Globus pallidus (tissue), 1 donor: ENCODE measurements around the gene PNKD.

Experiments
- DNase-seq: peaks from one replicate; pipeline ENCODE4 v3.0.0-alpha.2; 2015; ENCODE audit warnings: low spot score

The PNKD gene

GRCh38 chr2:218269900-218270720 lies at the start of gene PNKD, which contains the start of gene AAMP:
Gene PNKD (plus strand): TSS chr2:218270519. CDS start chr2:218270536, 17 bp downstream.
Gene AAMP (minus strand): TSS chr2:218270137. CDS start chr2:218270086, 51 bp downstream.
- DNase-seq = peak; percentile 100

GRCh38 chr2:218221000-218221399 lies 49.3 kb upstream of the PNKD start:
- DNase-seq = no peak

- no peak for DNase-seq
Observed at GRCh38 chr2:218223046-218223445, 47.3 kb upstream of the PNKD start.

GRCh38 chr2:218224186-218224585 lies 46.1 kb upstream of the PNKD start:
- no peak for DNase-seq

- DNase-seq = no peak
Observed at GRCh38 chr2:218226903-218227302, 43.4 kb upstream of the PNKD start.

GRCh38 chr2:218228366-218229090 lies 41.8 kb upstream of the PNKD start:
- no peak for DNase-seq

- peak; percentile 37 for DNase-seq
Observed at GRCh38 chr2:218229239-218229638, 41.1 kb upstream of the PNKD start.

GRCh38 chr2:218229851-218230250 lies 40.5 kb upstream of the PNKD start:
- DNase-seq = no peak

GRCh38 chr2:218230882-218231281 lies 39.4 kb upstream of the PNKD start:
- DNase-seq = no peak

GRCh38 chr2:218233543-218233942 lies 36.8 kb upstream of the PNKD start:
- DNase-seq = no peak

GRCh38 chr2:218234521-218234920 lies 35.8 kb upstream of the PNKD start:
- no peak for DNase-seq

GRCh38 chr2:218235017-218235416 lies 35.3 kb upstream of the PNKD start:
- no peak for DNase-seq

GRCh38 chr2:218236829-218237228 lies 33.5 kb upstream of the PNKD start:
- no peak for DNase-seq

GRCh38 chr2:218238887-218239286 lies 31.4 kb upstream of the PNKD start:
- no peak for DNase-seq

- no peak for DNase-seq
Observed at GRCh38 chr2:218244204-218244603, 26.1 kb upstream of the PNKD start.

GRCh38 chr2:218244665-218245064 lies 25.7 kb upstream of the PNKD start:
- DNase-seq = no peak

GRCh38 chr2:218245214-218245613 lies 25.1 kb upstream of the PNKD start:
- no peak for DNase-seq

GRCh38 chr2:218249691-218250090 lies 20.6 kb upstream of the PNKD start:
- no peak for DNase-seq

GRCh38 chr2:218252509-218253231 lies 17.6 kb upstream of the PNKD start:
- no peak for DNase-seq

- no peak for DNase-seq
Observed at GRCh38 chr2:218253232-218253625, 17.1 kb upstream of the PNKD start.

GRCh38 chr2:218255446-218255845 lies 14.9 kb upstream of the PNKD start:
- no peak for DNase-seq

- no peak for DNase-seq
Observed at GRCh38 chr2:218256612-218257350, 13.5 kb upstream of the PNKD start.
